Measurements from ENCODE around the gene SMIM35.

SMIM35 gene

GRCh38 chr11:118090545-118091162 lies 3.9 kb upstream of the SMIM35 start:
- H3K4me2 ChIP-seq (ENCODE audit: low read length) = no peak overlapping the region
- H3K9me3 ChIP-seq (replicated peaks; ENCODE audit: low read length) = no peaks in the 10 kb centered on the region
- no peak overlapping the region for H3K4me3 ChIP-seq (ENCODE audit: low read length)
- no peaks in the 10 kb centered on the region for H3K36me3 ChIP-seq (ENCODE audit: insufficient read depth, low read length)
- H3K9ac ChIP-seq (ENCODE audit: low read depth, low read length) = no peak overlapping the region
- no peaks in the 10 kb centered on the region for H3K4me1 ChIP-seq (ENCODE audit: control insufficient read depth, insufficient read depth, low read length)
- H3K27me3 ChIP-seq (ENCODE audit: control insufficient read depth, insufficient read depth, low read length) = no peaks in the 10 kb centered on the region

GRCh38 chr11:118088531-118088930 lies 1.8 kb upstream of the SMIM35 start:
- Histone ChIP-seq H3K27me3 (ENCODE audit: control insufficient read depth, insufficient read depth, low read length) (no peaks in the 10 kb centered on the region), H3K9ac (ENCODE audit: low read depth, low read length) (no peak overlapping the region), H3K4me3 (ENCODE audit: low read length) (no peak overlapping the region), H3K4me1 (ENCODE audit: control insufficient read depth, insufficient read depth, low read length) (no peaks in the 10 kb centered on the region), H3K9me3 (replicated peaks; ENCODE audit: low read length) (no peaks in the 10 kb centered on the region), H3K4me2 (ENCODE audit: low read length) (no peak overlapping the region), H3K36me3 (ENCODE audit: insufficient read depth, low read length) (no peaks in the 10 kb centered on the region)

DNA sequence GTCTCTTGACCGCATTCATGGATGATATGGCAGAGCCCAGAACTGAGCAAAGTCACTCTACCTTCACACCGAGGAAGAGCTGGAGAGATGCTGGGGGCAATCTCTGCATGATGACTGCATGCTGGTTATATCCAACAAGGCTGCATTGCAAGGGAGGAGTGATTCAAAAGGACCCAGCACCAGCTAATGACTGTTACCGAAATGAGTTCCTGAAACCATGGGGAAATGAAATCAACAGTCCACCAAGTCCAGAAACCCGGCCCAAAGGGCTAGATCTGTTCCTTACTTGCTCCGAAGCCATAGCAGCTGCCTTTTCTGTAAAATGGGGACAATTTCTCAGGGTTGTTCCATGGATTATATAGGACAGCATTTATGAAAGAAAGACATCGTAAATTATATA lies 1.2 kb upstream of the SMIM35 start:
- Histone ChIP-seq H3K9ac (ENCODE audit: low read depth, low read length) (no peak overlapping the region), H3K27me3 (ENCODE audit: control insufficient read depth, insufficient read depth, low read length) (peaks cover 4% of the 10 kb centered on the region), H3K4me3 (ENCODE audit: low read length) (no peak overlapping the region), H3K36me3 (ENCODE audit: insufficient read depth, low read length) (no peaks in the 10 kb centered on the region), H3K4me2 (ENCODE audit: low read length) (no peak overlapping the region), H3K9me3 (replicated peaks; ENCODE audit: low read length) (no peaks in the 10 kb centered on the region), H3K4me1 (ENCODE audit: control insufficient read depth, insufficient read depth, low read length) (no peaks in the 10 kb centered on the region)

GRCh38 chr11:118084656-118085055 lies 2.1 kb downstream of the SMIM35 start:
- no peaks in the 10 kb centered on the region for H3K9me3 ChIP-seq (replicated peaks; ENCODE audit: low read length)
- no peak overlapping the region for H3K4me2 ChIP-seq (ENCODE audit: low read length)
- H3K4me1 ChIP-seq (ENCODE audit: control insufficient read depth, insufficient read depth, low read length) = no peaks in the 10 kb centered on the region
- H3K36me3 ChIP-seq (ENCODE audit: insufficient read depth, low read length) = no peaks in the 10 kb centered on the region
- H3K4me3 ChIP-seq (ENCODE audit: low read length) = no peak overlapping the region
- peaks cover 11% of the 10 kb centered on the region for H3K27me3 ChIP-seq (ENCODE audit: control insufficient read depth, insufficient read depth, low read length)
- no peak overlapping the region for H3K9ac ChIP-seq (ENCODE audit: low read depth, low read length)

DNA sequence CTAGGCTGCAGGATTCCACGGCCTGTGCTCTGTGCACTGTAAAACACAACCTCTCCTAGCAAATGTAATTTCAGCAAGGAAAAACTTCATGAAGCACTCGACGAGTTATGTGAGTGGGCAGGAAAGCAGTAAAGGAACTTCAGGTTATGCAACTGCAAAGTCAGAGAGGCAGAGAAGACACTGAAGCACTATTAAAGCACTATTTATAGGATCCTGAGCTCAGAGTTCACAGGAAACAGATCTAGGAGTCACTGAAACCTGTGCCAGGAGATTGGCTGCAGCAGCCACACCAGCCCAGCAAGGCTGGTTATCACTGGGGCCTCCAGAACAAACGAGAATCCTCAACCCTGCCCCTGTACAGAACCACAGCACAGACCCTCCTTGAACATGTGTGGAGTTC lies 2.5 kb downstream of the SMIM35 start:
- H3K27me3 ChIP-seq (ENCODE audit: control insufficient read depth, insufficient read depth, low read length) = peaks cover 13% of the 10 kb centered on the region
- no peak overlapping the region for H3K9ac ChIP-seq (ENCODE audit: low read depth, low read length)
- no peak overlapping the region for H3K4me3 ChIP-seq (ENCODE audit: low read length)
- no peaks in the 10 kb centered on the region for H3K4me1 ChIP-seq (ENCODE audit: control insufficient read depth, insufficient read depth, low read length)
- H3K4me2 ChIP-seq (ENCODE audit: low read length) = no peak overlapping the region
- H3K9me3 ChIP-seq (replicated peaks; ENCODE audit: low read length) = no peaks in the 10 kb centered on the region
- no peaks in the 10 kb centered on the region for H3K36me3 ChIP-seq (ENCODE audit: insufficient read depth, low read length)

DNA sequence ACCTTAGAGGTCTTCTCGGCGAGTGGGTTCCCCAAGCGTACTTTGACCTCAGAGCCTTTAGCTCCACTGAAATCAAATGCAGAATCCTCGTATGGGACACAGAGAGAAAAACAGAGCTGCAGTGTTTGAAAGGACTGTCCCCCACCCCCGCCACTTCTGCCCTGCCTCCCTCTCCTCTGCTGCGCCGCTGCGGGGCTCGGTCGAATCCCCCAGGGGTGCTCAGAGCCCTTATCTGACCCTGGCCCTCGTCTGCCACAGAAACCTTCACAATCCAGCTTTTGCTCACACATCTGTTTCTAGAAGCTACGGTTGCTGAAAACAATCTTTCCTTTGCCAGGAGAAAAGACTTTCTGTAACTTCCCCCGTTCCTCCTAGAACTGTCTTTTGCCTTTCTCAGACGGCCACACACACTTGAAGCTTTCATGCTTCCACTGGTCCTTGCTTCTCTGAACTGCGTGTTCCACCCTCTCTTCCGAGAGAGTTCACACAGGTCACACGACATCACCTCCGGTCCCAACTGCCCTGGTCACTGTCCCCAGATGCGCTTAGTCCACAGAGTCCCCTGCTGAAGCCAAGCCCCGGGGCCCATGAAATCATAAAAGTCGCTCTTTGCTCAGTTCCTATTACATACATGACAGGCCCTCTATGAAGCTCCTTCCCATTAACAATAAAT lies 3.7 kb downstream of the SMIM35 start:
- no peak overlapping the region for H3K4me3 ChIP-seq (ENCODE audit: low read length)
- no peaks in the 10 kb centered on the region for H3K9me3 ChIP-seq (replicated peaks; ENCODE audit: low read length)
- no peaks in the 10 kb centered on the region for H3K36me3 ChIP-seq (ENCODE audit: insufficient read depth, low read length)
- H3K27me3 ChIP-seq (ENCODE audit: control insufficient read depth, insufficient read depth, low read length) = peaks cover 13% of the 10 kb centered on the region
- no peak overlapping the region for H3K9ac ChIP-seq (ENCODE audit: low read depth, low read length)
- no peak overlapping the region for H3K4me2 ChIP-seq (ENCODE audit: low read length)
- H3K4me1 ChIP-seq (ENCODE audit: control insufficient read depth, insufficient read depth, low read length) = no peaks in the 10 kb centered on the region

DNA sequence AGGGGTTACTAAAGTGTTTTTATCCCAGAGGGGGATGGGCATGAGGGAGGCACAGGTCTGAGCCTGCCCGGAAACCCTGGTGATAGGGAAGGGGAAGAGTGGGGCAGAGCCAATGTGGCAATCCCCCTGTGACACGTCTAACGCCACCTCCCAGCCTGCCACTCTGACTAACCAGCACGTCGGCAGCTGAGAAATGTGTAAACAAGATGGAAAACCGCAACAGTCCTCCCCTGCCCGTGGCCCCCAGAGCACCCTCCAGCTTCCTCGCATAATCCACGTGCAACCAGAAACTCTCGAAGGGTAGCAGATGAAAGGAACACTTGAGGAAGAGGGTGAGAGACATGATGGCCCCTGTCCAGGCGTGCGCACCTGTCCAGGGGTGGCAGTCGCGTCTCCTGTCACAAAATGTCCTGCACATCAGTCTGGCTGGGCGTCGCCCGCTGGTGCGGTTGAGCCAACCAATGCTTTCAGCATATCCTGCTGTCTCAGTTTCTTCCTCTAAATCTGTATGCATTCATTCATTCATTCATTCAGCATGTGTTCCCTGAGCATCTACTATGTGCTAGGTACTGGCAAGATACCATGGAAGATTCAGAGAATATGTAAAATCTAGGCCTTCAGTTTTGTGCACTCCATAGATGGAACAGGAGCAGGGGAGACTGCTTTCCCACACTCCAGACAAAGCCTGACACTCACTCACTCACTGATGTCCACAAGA lies 5.4 kb downstream of the SMIM35 start:
- H3K27me3 ChIP-seq (ENCODE audit: control insufficient read depth, insufficient read depth, low read length) = peaks cover 13% of the 10 kb centered on the region
- no peak overlapping the region for H3K4me3 ChIP-seq (ENCODE audit: low read length)
- H3K4me2 ChIP-seq (ENCODE audit: low read length) = no peak overlapping the region
- H3K4me1 ChIP-seq (ENCODE audit: control insufficient read depth, insufficient read depth, low read length) = no peaks in the 10 kb centered on the region
- H3K36me3 ChIP-seq (ENCODE audit: insufficient read depth, low read length) = no peaks in the 10 kb centered on the region
- no peak overlapping the region for H3K9ac ChIP-seq (ENCODE audit: low read depth, low read length)
- no peaks in the 10 kb centered on the region for H3K9me3 ChIP-seq (replicated peaks; ENCODE audit: low read length)

- Histone ChIP-seq H3K9ac (ENCODE audit: low read depth, low read length) (no peak overlapping the region), H3K27me3 (ENCODE audit: control insufficient read depth, insufficient read depth, low read length) (peaks cover 13% of the 10 kb centered on the region), H3K4me1 (ENCODE audit: control insufficient read depth, insufficient read depth, low read length) (no peaks in the 10 kb centered on the region), H3K9me3 (replicated peaks; ENCODE audit: low read length) (no peaks in the 10 kb centered on the region), H3K4me2 (ENCODE audit: low read length) (no peak overlapping the region), H3K36me3 (ENCODE audit: insufficient read depth, low read length) (no peaks in the 10 kb centered on the region), H3K4me3 (ENCODE audit: low read length) (no peak overlapping the region)
Observed at GRCh38 chr11:118080296-118080695, 6.5 kb downstream of the SMIM35 start.

DNA sequence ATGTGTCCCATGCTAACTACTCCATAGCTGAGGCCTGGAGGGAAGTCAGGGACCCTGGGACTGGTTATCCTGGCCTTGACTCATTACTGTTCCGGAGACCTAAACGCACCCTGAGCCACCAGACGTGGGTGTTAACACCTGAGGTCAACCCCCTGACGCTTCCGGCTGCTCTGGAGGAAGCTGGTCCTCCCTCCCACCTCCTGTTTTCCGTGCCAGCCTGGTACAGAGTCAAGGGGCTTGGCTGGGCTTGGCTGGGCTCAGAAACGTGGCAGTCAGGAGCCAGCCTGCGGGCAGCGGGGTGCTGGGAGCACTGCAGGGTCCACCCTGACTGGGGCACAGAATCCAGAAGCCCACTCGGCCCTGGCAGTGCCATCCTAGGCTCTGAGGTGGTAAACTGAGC lies 7.3 kb downstream of the SMIM35 start:
- no peak overlapping the region for H3K9ac ChIP-seq (ENCODE audit: low read depth, low read length)
- no peak overlapping the region for H3K4me3 ChIP-seq (ENCODE audit: low read length)
- H3K4me2 ChIP-seq (ENCODE audit: low read length) = no peak overlapping the region
- no peaks in the 10 kb centered on the region for H3K4me1 ChIP-seq (ENCODE audit: control insufficient read depth, insufficient read depth, low read length)
- no peaks in the 10 kb centered on the region for H3K36me3 ChIP-seq (ENCODE audit: insufficient read depth, low read length)
- peaks cover 17% of the 10 kb centered on the region for H3K27me3 ChIP-seq (ENCODE audit: control insufficient read depth, insufficient read depth, low read length)
- no peaks in the 10 kb centered on the region for H3K9me3 ChIP-seq (replicated peaks; ENCODE audit: low read length)

DNA sequence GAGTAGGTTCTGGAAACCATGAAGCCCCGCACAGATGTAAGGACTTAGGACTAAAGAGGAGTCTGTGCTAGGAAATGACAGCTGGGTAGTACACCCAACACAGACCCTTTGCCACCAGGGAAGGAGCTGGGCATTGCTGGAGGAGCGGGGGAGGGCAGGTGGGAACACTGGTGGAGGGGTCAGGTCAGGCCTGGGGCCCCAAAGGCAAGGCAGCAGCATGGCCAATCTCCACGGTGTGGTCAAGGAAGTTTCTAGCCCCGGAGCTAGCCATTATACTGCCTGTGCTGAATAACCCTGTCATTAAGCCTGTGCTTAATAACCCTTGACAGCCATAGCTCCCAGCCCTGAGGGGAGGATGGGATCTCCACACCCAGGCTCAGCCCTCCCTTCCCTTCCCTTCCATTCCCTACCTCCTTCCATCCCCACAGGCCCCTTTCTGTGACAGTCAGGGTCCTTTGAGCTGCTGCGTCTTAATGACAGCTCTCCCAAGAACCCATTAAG lies 7.8 kb downstream of the SMIM35 start:
- Histone ChIP-seq H3K4me3 (ENCODE audit: low read length) (no peak overlapping the region), H3K4me1 (ENCODE audit: control insufficient read depth, insufficient read depth, low read length) (no peaks in the 10 kb centered on the region), H3K27me3 (ENCODE audit: control insufficient read depth, insufficient read depth, low read length) (peaks cover 17% of the 10 kb centered on the region), H3K9me3 (replicated peaks; ENCODE audit: low read length) (no peaks in the 10 kb centered on the region), H3K9ac (ENCODE audit: low read depth, low read length) (no peak overlapping the region), H3K36me3 (ENCODE audit: insufficient read depth, low read length) (no peaks in the 10 kb centered on the region), H3K4me2 (ENCODE audit: low read length) (no peak overlapping the region)

DNA sequence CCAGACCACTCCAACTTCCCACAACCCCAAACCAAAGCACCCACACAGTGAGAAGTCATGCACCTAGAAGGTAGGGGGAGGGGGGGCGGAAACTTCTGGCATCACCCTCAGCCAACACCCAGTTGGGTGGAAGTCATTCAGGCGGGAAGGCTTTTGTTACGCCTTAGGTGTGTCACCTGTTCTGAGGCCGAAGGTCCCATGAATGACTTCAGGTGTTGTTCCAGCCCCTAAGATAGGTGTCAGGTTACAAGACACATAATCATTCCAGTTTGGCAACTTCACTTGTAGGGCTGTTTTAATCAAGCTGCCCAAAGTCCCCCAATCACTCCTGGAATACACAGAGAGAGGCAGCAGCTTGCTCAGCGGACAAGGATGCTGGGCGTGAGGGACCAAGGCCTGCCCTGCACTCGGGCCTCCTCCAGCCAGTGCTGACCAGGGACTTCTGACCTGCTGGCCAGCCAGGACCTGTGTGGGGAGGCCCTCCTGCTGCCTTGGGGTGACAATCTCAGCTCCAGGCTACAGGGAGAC lies 9.9 kb downstream of the SMIM35 start, which contains the start of gene TMPRSS4:
TSS of gene TMPRSS4 (plus strand) at position 325 of the 528 bp plus-strand sequence. CDS start 225 bp downstream, outside the sequence.
- no peaks in the 10 kb centered on the region for H3K9me3 ChIP-seq (replicated peaks; ENCODE audit: low read length)
- H3K36me3 ChIP-seq (ENCODE audit: insufficient read depth, low read length) = no peaks in the 10 kb centered on the region
- H3K4me2 ChIP-seq (ENCODE audit: low read length) = no peak within 1 kb of the TSS
- H3K4me3 ChIP-seq (ENCODE audit: low read length) = no peak within 1 kb of the TSS
- H3K9ac ChIP-seq (ENCODE audit: low read depth, low read length) = no peak within 1 kb of the TSS
- H3K4me1 ChIP-seq (ENCODE audit: control insufficient read depth, insufficient read depth, low read length) = no peaks in the 10 kb centered on the region
- H3K27me3 ChIP-seq (ENCODE audit: control insufficient read depth, insufficient read depth, low read length) = peaks cover 9% of the 10 kb centered on the region
